ENCODE measurements around the gene CDH8. TPM values are rescaled to one million over a fixed set of nuclear protein-coding genes. Genes with fewer than 3 reads are reported as not detected.
A peak's percentile ranks its signal among the peaks of the same experiment; 100 is the strongest.

The CDH8 gene
- total RNA-seq, 1 experiment from 2014 or later: 2.5 TPM

DNA sequence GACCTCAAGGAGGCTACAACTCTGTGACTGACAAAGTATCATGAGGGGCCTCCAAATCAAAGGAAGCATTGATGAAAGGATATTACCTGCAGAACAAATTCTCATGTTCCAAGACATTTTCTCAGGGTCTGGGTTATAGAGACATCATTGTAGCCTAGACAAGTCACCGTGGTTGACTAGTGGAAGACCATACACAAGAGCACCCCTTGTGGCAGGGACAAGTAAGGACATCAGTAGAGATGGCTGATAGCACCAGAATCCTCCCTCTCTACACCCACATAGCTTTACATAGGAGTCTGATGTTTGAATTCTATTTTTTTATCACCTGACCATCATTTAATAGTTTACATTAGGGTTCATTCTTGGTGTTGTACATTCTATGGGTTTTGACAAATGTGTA is 32.5 kb upstream of the CDH8 start:
- H3K4me3 ChIP-seq (replicated peaks in 1 of 2; ENCODE audit: low read depth in 1 of 2, low read length in 2 of 2): no peak overlapping the region
- H3K9me3 ChIP-seq (ENCODE audit: control insufficient read depth in 1 of 2, insufficient read depth in 1 of 2, low read depth in 1 of 2, low read length in 2 of 2): peaks cover 3 to 7% of the 10 kb centered on the region in 2 experiments; a peak in 3 of 4 replicates

DNA sequence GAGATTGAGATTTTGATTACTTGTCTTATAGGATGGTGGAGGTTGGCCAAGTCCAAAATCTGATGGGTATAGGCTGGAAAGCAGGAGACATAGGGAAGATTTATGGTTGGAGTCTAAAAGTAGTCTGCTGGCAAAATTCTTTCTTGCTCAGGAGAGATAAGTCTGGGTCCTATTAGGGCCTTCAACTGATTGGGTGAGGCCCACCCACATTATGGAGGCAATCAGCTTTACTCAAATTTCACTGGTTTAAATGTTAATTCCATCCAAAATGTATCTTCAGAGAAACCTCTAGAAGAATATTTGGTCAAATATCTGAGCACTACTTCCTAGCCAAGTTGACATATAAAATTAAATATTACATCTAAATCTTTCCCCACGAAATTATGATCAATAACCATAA is 31.7 kb upstream of the CDH8 start:
- Histone ChIP-seq H3K4me3 (replicated peaks in 1 of 2; ENCODE audit: low read depth in 1 of 2, low read length in 2 of 2) (no peak overlapping the region), H4K20me1 (ENCODE audit: insufficient read depth) (no peaks in the 10 kb centered on the region), H3K36me3 (ENCODE audit: control insufficient read depth in 1 of 2, insufficient read depth in 2 of 2, low read length in 2 of 2) (no peaks in the 10 kb centered on the region), H3K9me3 (ENCODE audit: control insufficient read depth in 1 of 2, insufficient read depth in 1 of 2, low read depth in 1 of 2, low read length in 2 of 2) (peaks cover 3 to 10% of the 10 kb centered on the region in 2 experiments; a peak in 3 of 4 replicates), H3K9ac (ENCODE audit: low read length) (no peak overlapping the region), H3K79me2 (ENCODE audit: insufficient read depth, low read length) (no peaks in the 10 kb centered on the region), H3K27me3 (ENCODE audit: insufficient read depth, low read length) (no peaks in the 10 kb centered on the region), H2AFZ (ENCODE audit: low read depth, low read length, poor library complexity, severe bottlenecking) (no peak overlapping the region), H3K27ac (ENCODE audit: low read depth, low read length) (no peak overlapping the region), H3K9me2 (ENCODE audit: insufficient read depth) (no peaks in the 10 kb centered on the region), H3K4me1 (ENCODE audit: control insufficient read depth in 1 of 2, insufficient read depth in 2 of 2, low read length in 2 of 2) (no peaks in the 10 kb centered on the region), H3K4me2 (ENCODE audit: low read length) (no peak overlapping the region)
- no TSS peak for BruUV-seq (replicated peaks)
- RAD21 ChIA-PET (ENCODE audit: low non-redundant PET in 1 of 2, low total read pairs in 2 of 2, uncharacterized antibody in 2 of 2, unreplicated experiment in 2 of 2): no interaction called here
- intact Hi-C loops (cut with micrococcal nuclease): no loop called here
- CTCF ChIA-PET: no interaction called here
- no peak for ATAC-seq
- POLR2A ChIA-PET: no interaction called here
- no peak for DNase-seq (ENCODE audit: low read depth, low spot score)
- TF ChIP-seq JUND (IDR thresholded peaks at IDR 0.05) (no peak), ELF1 (IDR thresholded peaks at IDR 0.05; ENCODE audit: borderline replicate concordance, low read depth) (no peak), RAD21 (IDR thresholded peaks at IDR 0.05; ENCODE audit: low read depth) (no peak), SP1 (IDR thresholded peaks at IDR 0.05; ENCODE audit: low read depth) (no peak), EZH2phosphoT487 (IDR thresholded peaks at IDR 0.05; ENCODE audit: borderline replicate concordance) (no peak), ZFX (IDR thresholded peaks at IDR 0.05) (no peak)
- TF ChIP-seq, protein P1, sequence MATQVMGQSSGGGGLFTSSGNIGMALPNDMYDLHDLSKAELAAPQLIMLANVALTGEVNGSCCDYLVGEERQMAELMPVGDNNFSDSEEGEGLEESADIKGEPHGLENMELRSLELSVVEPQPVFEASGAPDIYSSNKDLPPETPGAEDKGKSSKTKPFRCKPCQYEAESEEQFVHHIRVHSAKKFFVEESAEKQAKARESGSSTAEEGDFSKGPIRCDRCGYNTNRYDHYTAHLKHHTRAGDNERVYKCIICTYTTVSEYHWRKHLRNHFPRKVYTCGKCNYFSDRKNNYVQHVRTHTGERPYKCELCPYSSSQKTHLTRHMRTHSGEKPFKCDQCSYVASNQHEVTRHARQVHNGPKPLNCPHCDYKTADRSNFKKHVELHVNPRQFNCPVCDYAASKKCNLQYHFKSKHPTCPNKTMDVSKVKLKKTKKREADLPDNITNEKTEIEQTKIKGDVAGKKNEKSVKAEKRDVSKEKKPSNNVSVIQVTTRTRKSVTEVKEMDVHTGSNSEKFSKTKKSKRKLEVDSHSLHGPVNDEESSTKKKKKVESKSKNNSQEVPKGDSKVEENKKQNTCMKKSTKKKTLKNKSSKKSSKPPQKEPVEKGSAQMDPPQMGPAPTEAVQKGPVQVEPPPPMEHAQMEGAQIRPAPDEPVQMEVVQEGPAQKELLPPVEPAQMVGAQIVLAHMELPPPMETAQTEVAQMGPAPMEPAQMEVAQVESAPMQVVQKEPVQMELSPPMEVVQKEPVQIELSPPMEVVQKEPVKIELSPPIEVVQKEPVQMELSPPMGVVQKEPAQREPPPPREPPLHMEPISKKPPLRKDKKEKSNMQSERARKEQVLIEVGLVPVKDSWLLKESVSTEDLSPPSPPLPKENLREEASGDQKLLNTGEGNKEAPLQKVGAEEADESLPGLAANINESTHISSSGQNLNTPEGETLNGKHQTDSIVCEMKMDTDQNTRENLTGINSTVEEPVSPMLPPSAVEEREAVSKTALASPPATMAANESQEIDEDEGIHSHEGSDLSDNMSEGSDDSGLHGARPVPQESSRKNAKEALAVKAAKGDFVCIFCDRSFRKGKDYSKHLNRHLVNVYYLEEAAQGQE (IDR thresholded peaks at IDR 0.05; ENCODE audit: low read depth): no peak

More for the DNA sequence above, 32.5 kb upstream of the CDH8 start:
- Histone ChIP-seq H3K36me3 (ENCODE audit: control insufficient read depth in 1 of 2, insufficient read depth in 2 of 2, low read length in 2 of 2) (no peaks in the 10 kb centered on the region), H3K9me2 (ENCODE audit: insufficient read depth) (no peaks in the 10 kb centered on the region), H3K79me2 (ENCODE audit: insufficient read depth, low read length) (no peaks in the 10 kb centered on the region), H4K20me1 (ENCODE audit: insufficient read depth) (no peaks in the 10 kb centered on the region), H2AFZ (ENCODE audit: low read depth, low read length, poor library complexity, severe bottlenecking) (no peak overlapping the region), H3K9ac (ENCODE audit: low read length) (no peak overlapping the region), H3K27me3 (ENCODE audit: insufficient read depth, low read length) (no peaks in the 10 kb centered on the region), H3K27ac (ENCODE audit: low read depth, low read length) (no peak overlapping the region), H3K4me2 (ENCODE audit: low read length) (no peak overlapping the region), H3K4me1 (ENCODE audit: control insufficient read depth in 1 of 2, insufficient read depth in 2 of 2, low read length in 2 of 2) (no peaks in the 10 kb centered on the region)
- CTCF ChIA-PET: no interaction called here
- RAD21 ChIA-PET (ENCODE audit: low non-redundant PET in 1 of 2, low total read pairs in 2 of 2, uncharacterized antibody in 2 of 2, unreplicated experiment in 2 of 2): no interaction called here
- DNase-seq (ENCODE audit: low read depth, low spot score) (no peak), ATAC-seq (no peak)
- POLR2A ChIA-PET: no interaction called here
- BruUV-seq (replicated peaks): no TSS peak
- intact Hi-C loops (cut with micrococcal nuclease): no loop called here
- no peak for TF ChIP-seq FOSL1 (IDR thresholded peaks at IDR 0.05; ENCODE audit: low read depth)
- peak in 2 of 3 experiments; percentile 33 to 40; a peak in 3 of 6 replicates for TF ChIP-seq CTCF (IDR thresholded peaks at IDR 0.05 in 2 of 3, conservative IDR thresholded peaks at IDR 0.05 in 1 of 3; ENCODE audit: borderline replicate concordance in 1 of 3, insufficient read depth in 1 of 3, low read depth in 2 of 3, low read length in 2 of 3)
- TF ChIP-seq ZNF274 (IDR thresholded peaks at IDR 0.05; ENCODE audit: low read depth, low read length): no peak
- TF ChIP-seq EZH2phosphoT487 (IDR thresholded peaks at IDR 0.05; ENCODE audit: borderline replicate concordance): no peak
- no peak for TF ChIP-seq JUND (IDR thresholded peaks at IDR 0.05)
- no peak for TF ChIP-seq ELF1 (IDR thresholded peaks at IDR 0.05; ENCODE audit: borderline replicate concordance, low read depth)
